Fibroblast of villous mesenchyme (primary cell): ENCODE data around the gene SNX9. TPM values are rescaled to one million over a fixed set of nuclear protein-coding genes. Genes with fewer than 3 reads are reported as not detected.
"Not testable (repeated sequence)": the region's sequence is repeated elsewhere in the genome, so short reads cannot be mapped to it uniquely, and the experiment has no call there.

Source experiments
- DNase-seq: peaks from one replicate; pipeline ENCODE4 v3.0.0-alpha.2; 2010; ENCODE audit warnings: low read depth
- H3K4me3 ChIP-seq: 2 replicates; pipeline ENCODE4 v1.5.1; 2011; ENCODE audit warnings: low read depth, mild to moderate bottlenecking, low read length
- total RNA-seq: library from RNA; depleted of rRNA; stranded (reverse); fragments of >200 nt; gene quantifications from 2 replicates; pipeline ENCODE4 v1.2.3, GENCODE V29; 2012
- TF ChIP-seq, protein P1 (sequence below): IDR thresholded peaks from 2 replicates; pipeline ENCODE4 v1.5.1; 2012; ENCODE audit warnings: low read depth, mild to moderate bottlenecking, low read length; ENCODE audit not compliant: insufficient read depth

SNX9 gene
- total RNA-seq, 1 donor: 37.6 TPM

DNA sequence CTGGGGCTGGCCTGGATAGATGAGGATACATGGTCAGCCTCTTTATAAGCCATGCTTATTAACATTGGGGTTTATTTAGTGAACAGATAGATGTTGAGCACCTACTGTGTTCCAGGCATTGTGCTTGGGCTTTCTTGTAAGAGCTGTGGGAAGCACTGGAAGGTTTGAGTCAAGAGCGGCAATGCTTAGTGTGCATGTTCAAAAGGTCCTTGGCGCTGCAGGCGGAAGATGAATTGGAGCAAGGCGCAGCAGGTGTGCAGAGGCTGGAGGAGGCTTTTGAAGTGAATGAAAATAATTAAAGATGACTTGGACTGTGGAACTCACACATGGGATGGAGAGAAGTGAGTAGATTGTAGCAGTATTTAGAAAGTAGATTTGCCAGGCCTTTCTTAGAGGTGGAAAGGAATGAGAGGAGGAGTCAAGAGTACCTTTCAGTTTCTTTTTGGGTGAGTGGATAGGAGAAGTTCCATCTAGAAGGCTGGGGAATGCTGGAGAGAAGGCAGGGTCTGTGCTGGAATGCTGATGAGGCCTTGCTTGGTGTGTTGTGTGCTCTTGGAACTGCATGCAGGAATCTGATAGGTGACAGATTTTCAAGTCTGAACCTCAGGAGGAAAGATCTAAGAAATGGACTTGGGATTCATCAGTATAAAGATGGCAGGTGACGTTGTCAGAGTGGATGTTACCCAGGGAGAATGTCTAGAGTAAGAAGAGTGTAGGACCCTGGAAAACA is 26.4 kb downstream of the SNX9 start:
- TF ChIP-seq, protein P1, sequence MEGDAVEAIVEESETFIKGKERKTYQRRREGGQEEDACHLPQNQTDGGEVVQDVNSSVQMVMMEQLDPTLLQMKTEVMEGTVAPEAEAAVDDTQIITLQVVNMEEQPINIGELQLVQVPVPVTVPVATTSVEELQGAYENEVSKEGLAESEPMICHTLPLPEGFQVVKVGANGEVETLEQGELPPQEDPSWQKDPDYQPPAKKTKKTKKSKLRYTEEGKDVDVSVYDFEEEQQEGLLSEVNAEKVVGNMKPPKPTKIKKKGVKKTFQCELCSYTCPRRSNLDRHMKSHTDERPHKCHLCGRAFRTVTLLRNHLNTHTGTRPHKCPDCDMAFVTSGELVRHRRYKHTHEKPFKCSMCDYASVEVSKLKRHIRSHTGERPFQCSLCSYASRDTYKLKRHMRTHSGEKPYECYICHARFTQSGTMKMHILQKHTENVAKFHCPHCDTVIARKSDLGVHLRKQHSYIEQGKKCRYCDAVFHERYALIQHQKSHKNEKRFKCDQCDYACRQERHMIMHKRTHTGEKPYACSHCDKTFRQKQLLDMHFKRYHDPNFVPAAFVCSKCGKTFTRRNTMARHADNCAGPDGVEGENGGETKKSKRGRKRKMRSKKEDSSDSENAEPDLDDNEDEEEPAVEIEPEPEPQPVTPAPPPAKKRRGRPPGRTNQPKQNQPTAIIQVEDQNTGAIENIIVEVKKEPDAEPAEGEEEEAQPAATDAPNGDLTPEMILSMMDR: no peak
- DNase-seq: no peak
- H3K4me3 ChIP-seq: no peak overlapping the region

DNA sequence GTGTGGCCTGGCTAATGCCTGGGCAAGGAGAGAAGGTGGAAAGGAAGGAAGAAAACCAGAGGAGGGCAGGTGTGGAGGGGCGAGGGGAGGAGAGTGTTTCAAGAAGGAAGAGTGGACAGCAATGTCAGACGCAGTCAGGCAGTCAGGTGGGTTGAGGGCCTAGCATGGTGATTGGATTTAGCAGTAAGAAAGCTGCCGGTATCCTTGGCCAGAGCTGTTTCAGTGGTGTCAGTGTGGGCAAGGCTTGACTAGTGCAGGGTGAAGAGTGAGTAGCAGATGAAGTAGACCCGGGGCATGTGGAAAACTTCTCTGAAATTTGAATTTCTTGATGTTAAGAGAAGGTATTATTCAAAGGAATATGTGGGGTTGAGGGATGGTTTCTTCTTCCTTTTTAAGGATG is 27.0 kb downstream of the SNX9 start:
- no peak for DNase-seq
- H3K4me3 ChIP-seq: no peak overlapping the region
- TF ChIP-seq, protein P1: no peak

DNA sequence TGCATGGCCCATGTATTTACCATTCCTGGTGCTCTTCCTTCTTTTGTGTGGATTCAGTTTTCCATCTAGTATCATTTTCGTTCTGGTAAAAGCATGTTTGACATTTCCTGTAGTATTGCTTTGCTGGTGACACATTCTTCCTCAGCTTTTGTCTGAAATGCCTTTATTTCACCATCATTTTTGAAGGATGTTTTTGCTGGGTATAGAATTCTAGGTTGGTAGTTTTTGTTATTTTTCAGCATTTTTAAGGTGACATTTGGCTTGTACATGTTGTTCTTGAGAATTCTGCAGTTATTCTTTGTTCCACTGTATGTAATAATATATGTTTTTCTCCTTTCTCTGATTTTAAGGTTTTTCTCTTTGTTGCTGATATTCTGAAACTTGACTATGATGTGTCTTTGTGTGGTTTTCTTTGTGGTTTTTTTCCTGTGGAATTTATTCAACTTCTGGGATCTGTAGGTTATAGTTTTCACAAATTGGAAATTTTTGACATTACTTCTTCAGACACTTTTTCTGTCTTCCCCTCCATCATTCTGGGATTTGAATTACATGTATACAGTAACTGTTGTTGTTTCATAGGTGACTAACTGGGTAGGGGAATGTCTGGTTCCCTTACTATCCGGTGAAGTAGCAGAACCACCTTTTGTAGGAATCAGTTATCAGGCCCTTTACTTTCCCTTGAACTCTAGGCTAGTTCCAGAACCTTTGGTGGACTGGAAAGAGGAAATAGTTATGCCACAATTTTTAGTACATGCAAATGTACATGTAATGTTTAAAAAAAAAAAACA is 30.2 kb downstream of the SNX9 start:
- no peak for DNase-seq
- no peak overlapping the region for H3K4me3 ChIP-seq
- TF ChIP-seq, protein P1: no peak

DNA sequence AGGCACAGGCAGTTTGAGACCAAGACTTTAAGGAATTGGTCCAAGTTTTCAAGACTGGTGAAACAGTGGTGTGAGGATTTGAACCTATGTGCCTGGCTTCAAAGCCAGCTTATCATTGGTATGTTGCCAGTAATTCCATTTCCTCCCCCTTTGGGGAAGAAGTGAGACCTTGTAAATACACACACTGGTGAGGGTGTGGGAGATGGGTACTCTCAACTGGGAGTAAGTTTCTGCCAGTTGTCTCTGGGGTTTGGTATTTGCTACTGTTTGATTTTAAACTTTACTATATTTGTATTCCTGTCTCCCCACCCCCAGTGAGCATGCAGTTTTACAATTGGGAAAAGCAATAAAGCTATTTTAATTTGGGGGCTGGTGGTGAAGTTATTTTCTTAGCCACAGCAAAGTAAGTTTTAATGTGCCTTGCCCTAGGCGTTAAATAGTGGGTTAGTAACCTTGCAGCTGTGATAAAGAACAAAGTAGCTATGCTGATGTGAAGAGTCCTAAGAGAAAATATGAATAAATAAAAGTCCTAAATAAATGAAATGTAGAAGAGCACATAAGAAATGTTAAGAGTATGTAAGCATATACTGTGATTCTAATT is 31.0 kb downstream of the SNX9 start:
- DNase-seq: no peak
- no peak overlapping the region for H3K4me3 ChIP-seq
- TF ChIP-seq, protein P1: no peak

DNA sequence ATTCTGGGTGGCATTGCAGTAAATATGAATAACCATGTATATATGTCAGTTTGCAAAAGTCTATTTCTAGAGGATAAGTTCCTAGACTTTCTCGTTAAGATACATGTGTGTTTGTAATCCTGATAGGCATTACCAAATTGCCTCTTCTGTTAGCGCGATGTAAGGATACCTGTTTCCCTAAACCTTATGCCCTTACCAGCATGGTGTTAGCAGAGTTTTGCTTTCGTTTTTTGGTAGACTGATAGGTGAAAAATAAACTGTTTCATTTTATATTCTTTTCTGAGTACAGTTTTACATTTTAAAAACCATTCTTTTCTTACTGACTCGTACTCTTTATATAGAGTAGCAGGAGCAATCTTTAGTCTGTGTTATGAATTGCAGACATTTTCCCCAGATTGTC is 32.3 kb downstream of the SNX9 start:
- TF ChIP-seq, protein P1: no peak
- H3K4me3 ChIP-seq: no peak overlapping the region
- no peak for DNase-seq

DNA sequence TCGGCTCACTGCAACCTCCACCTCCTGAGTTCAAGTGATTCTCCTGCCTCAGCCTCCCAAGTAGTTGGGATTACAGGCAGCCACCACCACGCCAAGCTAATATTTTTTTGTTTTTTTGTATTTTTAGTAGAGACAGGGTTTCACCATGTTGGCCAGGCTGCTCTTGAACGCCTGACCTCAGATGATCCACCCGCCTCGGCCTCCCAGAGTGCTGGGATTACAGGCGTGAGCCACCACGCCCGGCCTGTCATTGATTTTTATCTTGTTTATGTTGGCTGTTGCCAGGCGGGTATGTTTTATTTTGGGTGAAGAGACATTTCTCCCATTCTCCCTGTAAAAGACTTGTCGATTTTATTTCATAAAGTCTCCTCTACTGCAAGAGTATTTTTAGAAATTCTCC is 32.8 kb downstream of the SNX9 start:
- DNase-seq, H3K4me3 ChIP-seq: not testable (repeated sequence)

DNA sequence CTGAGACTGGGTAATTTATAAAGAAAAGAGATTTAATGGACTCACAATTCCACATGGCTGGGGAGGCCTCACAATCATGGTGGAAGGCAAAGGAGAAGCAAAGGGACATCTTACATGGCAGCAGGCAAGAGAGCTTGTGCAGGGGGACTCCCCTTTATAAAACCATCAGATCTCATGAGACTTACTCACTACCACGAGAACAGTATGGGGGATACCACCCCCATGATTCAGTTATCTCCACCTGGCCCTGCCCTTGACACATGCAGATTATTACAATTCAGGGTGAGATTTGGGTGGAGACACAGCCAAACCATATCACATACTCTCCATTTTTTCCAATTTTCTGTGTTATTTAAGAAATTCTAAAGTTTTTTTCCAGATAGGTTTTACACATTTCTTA is 35.6 kb downstream of the SNX9 start:
- not testable (repeated sequence) for H3K4me3 ChIP-seq, DNase-seq
